Suprapubic skin (tissue), 4 donors: ENCODE measurements around the gene CSRNP3. TPM values are rescaled to one million over a fixed set of nuclear protein-coding genes. Genes with fewer than 3 reads are reported as not detected.

Experiments
- DNase-seq, 2 donors: peaks; one replicate each; pipeline ENCODE4 v3.0.0-alpha.2; 2019; ENCODE audit warnings: low spot score in 2 of 2
- H3K27ac ChIP-seq: fragments of 200-600 bp; sonication (generic); one replicate; pipeline ENCODE4 v1.5.1; 2019
- H3K27me3 ChIP-seq: fragments of 200-600 bp; sonication (generic); one replicate; pipeline ENCODE4 v1.5.1; 2019
- H3K36me3 ChIP-seq: fragments of 200-600 bp; sonication (generic); one replicate; pipeline ENCODE4 v1.5.1; 2019
- H3K4me1 ChIP-seq: fragments of 200-600 bp; sonication (generic); one replicate; pipeline ENCODE4 v1.5.1; 2019
- H3K4me3 ChIP-seq: fragments of 200-600 bp; sonication (generic); one replicate; pipeline ENCODE4 v1.5.1; 2019; ENCODE audit warnings: mild to moderate bottlenecking
- H3K9me3 ChIP-seq: fragments of 200-600 bp; sonication (generic); one replicate; pipeline ENCODE4 v1.5.1; 2019
- CTCF ChIP-seq, 2 donors: fragments of 200-600 bp in 1 of 2; fragments of 450-650 bp in 1 of 2; sonication (generic) in 1 of 2; IDR thresholded peaks; one replicate each; pipeline ENCODE4 v1.5.1; 2016 to 2019; ENCODE audit warnings: antibody characterized with exemption in 2 of 2, mild to moderate bottlenecking in 1 of 2, moderate library complexity in 1 of 2
- EP300 ChIP-seq: sonication (generic); formaldehyde crosslinking; IDR thresholded peaks from one replicate; pipeline ENCODE4 v1.6.1; 2017; ENCODE audit warnings: antibody characterized with exemption
- POLR2A ChIP-seq, 2 donors: fragments of 450-650 bp; IDR thresholded peaks; one replicate each; pipeline ENCODE4 v1.6.1; 2017; ENCODE audit warnings: antibody characterized with exemption in 2 of 2, mild to moderate bottlenecking in 2 of 2, moderate library complexity in 2 of 2
- POLR2AphosphoS5 ChIP-seq, 3 donors: sonication (generic); formaldehyde crosslinking; IDR thresholded peaks; one replicate each; pipeline ENCODE4 v1.6.1; 2017; ENCODE audit warnings: antibody characterized with exemption in 3 of 3
- WGBS: methylation state at CpG from one replicate; pipeline ENCODE4 v1.1.5; 2018; 5-methylcytosine and 5-hydroxymethylcytosine counted together
- total RNA-seq, 4 donors: library from RNA; depleted of rRNA; stranded (reverse); fragments of >200 nt; gene quantifications; one replicate each; pipeline ENCODE4 v1.1.0, GENCODE V29; 2016

CSRNP3 gene
- total RNA-seq, 4 donors from 2014 or later: 1.3 to 7.2 (median 4.3) TPM

- Histone ChIP-seq H3K36me3 (no peaks in the 10 kb centered on the region), H3K9me3 (no peaks in the 10 kb centered on the region), H3K27ac (no peak overlapping the region), H3K4me1 (no peaks in the 10 kb centered on the region), H3K27me3 (no peaks in the 10 kb centered on the region), H3K4me3 (no peak overlapping the region)
- no peak for TF ChIP-seq POLR2AphosphoS5 (IDR thresholded peaks at IDR 0.05)
- no peak for TF ChIP-seq CTCF (IDR thresholded peaks at IDR 0.05)
- no peak for TF ChIP-seq EP300
- TF ChIP-seq POLR2A (IDR thresholded peaks at IDR 0.05): no peak
- 80% methylated on average over 6 of the region's 6 CpGs for WGBS
- no peak for DNase-seq
Observed at GRCh38 chr2:165609672-165610071, 140.2 kb downstream of the CSRNP3 start.

GRCh38 chr2:165610591-165611029 lies 141.1 kb downstream of the CSRNP3 start:
- DNase-seq: no peak
- 39% methylated on average over 6 of the region's 6 CpGs for WGBS
- TF ChIP-seq POLR2A (IDR thresholded peaks at IDR 0.05) (no peak), POLR2AphosphoS5 (IDR thresholded peaks at IDR 0.05) (no peak), EP300 (no peak), CTCF (IDR thresholded peaks at IDR 0.05) (no peak)

GRCh38 chr2:165617741-165618481 lies 148.4 kb downstream of the CSRNP3 start:
- Histone ChIP-seq H3K4me3 (no peak overlapping the region), H3K4me1 (peaks cover 4% of the 10 kb centered on the region), H3K9me3 (no peaks in the 10 kb centered on the region), H3K27ac (no peak overlapping the region), H3K36me3 (no peaks in the 10 kb centered on the region), H3K27me3 (no peaks in the 10 kb centered on the region)
- no peak for TF ChIP-seq POLR2AphosphoS5 (IDR thresholded peaks at IDR 0.05)
- no peak for TF ChIP-seq CTCF (IDR thresholded peaks at IDR 0.05)
- no peak for TF ChIP-seq POLR2A (IDR thresholded peaks at IDR 0.05)
- TF ChIP-seq EP300: no peak
- no peak for DNase-seq
- 79% methylated on average over 4 of the region's 4 CpGs for WGBS

More at GRCh38 chr2:165610591-165611029, 141.1 kb downstream of the CSRNP3 start:
- H3K27me3 ChIP-seq: no peaks in the 10 kb centered on the region
- H3K9me3 ChIP-seq: no peaks in the 10 kb centered on the region
- no peak overlapping the region for H3K4me3 ChIP-seq
- no peaks in the 10 kb centered on the region for H3K36me3 ChIP-seq
- no peak overlapping the region for H3K27ac ChIP-seq
- H3K4me1 ChIP-seq: no peaks in the 10 kb centered on the region

GRCh38 chr2:165618806-165619205 lies 149.3 kb downstream of the CSRNP3 start:
- H3K9me3 ChIP-seq: no peaks in the 10 kb centered on the region
- no peak for TF ChIP-seq POLR2AphosphoS5 (IDR thresholded peaks at IDR 0.05)
- TF ChIP-seq EP300: no peak
- TF ChIP-seq CTCF (IDR thresholded peaks at IDR 0.05): no peak
- no peak for TF ChIP-seq POLR2A (IDR thresholded peaks at IDR 0.05)
- H3K4me3 ChIP-seq: no peak overlapping the region
- peaks cover 4% of the 10 kb centered on the region for H3K4me1 ChIP-seq
- 79% methylated on average over 1 of the region's 1 CpG for WGBS
- DNase-seq: no peak
- no peak overlapping the region for H3K27ac ChIP-seq
- no peaks in the 10 kb centered on the region for H3K27me3 ChIP-seq
- no peaks in the 10 kb centered on the region for H3K36me3 ChIP-seq

- 40% methylated on average over 5 of the region's 5 CpGs for WGBS
- H3K36me3 ChIP-seq: no peaks in the 10 kb centered on the region
- H3K27ac ChIP-seq: no peak overlapping the region
- H3K4me1 ChIP-seq: peaks cover 4% of the 10 kb centered on the region
- no peak overlapping the region for H3K4me3 ChIP-seq
- no peaks in the 10 kb centered on the region for H3K27me3 ChIP-seq
- no peak for DNase-seq
- no peak for TF ChIP-seq EP300
- no peak for TF ChIP-seq CTCF (IDR thresholded peaks at IDR 0.05)
- no peak for TF ChIP-seq POLR2AphosphoS5 (IDR thresholded peaks at IDR 0.05)
- TF ChIP-seq POLR2A (IDR thresholded peaks at IDR 0.05): no peak
- no peaks in the 10 kb centered on the region for H3K9me3 ChIP-seq
Observed at GRCh38 chr2:165621086-165621560, 151.6 kb downstream of the CSRNP3 start.
